KG1 (cell line): Measurements from ENCODE around the gene CRIM1.

Experiments
- DNase-seq: peaks from one replicate; lab custom pipeline; 2025; lab: John Stamatoyannopoulos, UW

Gene CRIM1

GRCh38 chr2:36371928-36372391 is 16.4 kb downstream of the CRIM1 start:
- DNase-seq, result no peak

- DNase-seq, result no peak
These were observed 17.8 kb downstream of the CRIM1 start for GRCh38 chr2:36373149-36373926.

DNA sequence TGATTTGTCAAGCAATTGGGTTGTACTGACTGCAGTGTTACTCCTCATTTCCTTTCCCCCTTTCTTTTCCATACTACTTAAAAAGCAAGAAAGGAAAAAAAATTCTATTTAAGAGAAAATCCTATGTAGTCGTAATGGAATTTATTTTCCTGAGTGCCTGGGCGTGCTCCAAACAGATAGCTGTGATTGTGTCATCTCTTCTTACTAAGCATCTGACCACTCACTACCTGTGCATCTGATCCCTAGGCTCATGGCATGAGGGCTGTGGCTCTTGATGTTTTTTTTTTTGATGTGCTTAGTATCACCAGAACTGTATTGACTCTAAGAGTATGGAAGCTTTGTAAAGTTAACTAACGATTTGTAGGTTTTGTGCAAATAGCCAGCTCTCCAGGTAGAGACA is 19.0 kb downstream of the CRIM1 start:
- DNase-seq, result no peak

GRCh38 chr2:36376319-36376765 is 20.8 kb downstream of the CRIM1 start:
- DNase-seq, result no peak

DNA sequence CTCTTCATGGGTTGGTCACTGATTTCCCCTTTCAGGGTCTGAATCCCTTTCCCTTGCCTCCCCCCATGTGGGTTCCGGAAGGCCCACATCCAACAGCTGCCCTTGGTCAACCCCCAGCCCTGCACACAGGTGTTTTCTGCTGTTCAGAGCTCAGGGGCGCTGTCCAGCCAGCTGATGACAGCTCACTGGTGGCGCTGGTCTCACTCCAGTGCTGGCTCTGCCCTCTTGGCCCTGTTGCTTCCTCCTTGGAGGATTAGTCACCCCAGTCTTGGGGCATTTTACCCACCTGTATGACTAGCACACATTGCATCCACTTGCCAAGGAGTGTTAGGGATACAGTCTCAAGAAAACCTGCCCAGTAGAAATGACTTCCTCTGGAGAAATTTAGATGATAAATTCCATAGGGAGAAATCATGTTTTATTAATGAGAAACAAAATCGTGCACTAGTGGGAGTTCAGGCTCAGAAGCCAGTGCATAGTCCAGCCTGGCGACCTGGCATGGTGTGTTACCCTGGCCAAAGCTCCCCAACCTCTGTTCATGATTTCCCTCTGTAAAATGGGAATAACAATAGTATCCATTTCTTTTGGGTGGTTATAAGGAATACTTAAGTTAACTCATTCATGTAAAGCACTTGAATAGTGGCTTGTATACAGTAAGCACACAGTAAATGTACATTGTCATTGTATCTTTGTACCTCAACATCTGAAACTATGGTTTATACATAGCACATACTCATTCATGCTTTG is 21.6 kb downstream of the CRIM1 start:
- no peak for DNase-seq

- no peak for DNase-seq
These were observed 24.3 kb downstream of the CRIM1 start for GRCh38 chr2:36379710-36380448.

DNA sequence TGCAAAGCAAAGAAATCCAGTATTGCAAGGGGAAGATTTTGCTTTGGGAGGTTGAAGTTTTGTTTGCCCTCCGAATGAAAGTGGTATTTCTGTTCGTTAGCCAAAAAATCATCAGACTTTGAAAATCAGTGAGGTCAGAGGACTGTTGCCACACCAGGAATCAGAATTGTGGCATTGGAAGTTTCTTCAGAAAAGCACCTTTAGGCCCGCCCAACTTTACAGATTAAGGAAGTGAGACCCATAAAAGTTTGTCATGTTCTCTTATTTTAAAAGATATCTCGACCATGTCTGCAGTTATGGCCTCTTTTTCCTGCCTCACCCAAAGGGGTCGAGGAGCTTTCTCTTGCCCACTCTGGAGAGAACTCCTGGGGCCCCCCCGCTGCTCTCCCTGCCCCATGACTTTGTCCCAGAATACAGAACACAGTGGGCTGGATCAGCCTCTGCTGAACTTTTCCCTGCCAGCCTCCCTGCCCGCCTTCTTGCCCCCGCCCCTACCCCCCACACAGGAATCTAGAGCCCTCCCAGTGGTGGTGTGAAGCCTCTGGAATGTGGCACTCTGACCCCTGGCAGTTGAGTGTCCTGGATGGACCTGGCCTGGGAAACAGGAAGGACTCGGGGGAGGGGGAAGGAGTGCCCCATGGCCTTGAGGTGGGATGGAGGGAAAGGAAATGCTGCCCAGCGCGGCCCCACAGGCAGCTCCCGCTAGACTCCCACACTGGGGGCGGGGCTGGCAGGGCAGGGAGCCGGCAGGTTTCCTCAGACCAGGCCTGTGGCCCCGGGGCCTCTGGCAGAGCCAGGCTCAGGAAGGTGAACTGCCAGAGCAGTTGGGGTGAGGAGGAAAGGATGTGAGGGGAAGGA is 25.3 kb downstream of the CRIM1 start:
- DNase-seq, result no peak

DNA sequence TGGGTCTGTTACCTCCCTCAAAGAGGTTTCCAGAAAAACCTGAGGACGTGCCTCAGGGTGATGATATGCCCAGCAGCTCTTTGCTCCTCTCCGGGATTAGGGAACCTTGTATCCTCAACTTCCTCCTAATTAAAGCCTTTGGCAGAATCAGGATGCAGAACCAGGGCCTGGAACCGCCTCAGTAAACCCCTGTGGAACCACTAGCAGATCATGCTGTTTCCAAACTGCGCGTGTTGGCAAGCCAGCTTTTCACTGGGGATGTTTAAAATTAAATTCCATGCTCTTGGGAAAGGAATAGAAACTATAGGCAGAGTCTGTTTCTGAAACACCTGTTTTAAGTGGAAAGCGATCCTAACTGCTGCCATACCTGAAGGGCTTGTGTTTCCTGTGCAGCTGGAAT is 26.4 kb downstream of the CRIM1 start:
- no peak for DNase-seq

- no peak for DNase-seq
These were observed 26.9 kb downstream of the CRIM1 start for GRCh38 chr2:36382472-36382871.

DNA sequence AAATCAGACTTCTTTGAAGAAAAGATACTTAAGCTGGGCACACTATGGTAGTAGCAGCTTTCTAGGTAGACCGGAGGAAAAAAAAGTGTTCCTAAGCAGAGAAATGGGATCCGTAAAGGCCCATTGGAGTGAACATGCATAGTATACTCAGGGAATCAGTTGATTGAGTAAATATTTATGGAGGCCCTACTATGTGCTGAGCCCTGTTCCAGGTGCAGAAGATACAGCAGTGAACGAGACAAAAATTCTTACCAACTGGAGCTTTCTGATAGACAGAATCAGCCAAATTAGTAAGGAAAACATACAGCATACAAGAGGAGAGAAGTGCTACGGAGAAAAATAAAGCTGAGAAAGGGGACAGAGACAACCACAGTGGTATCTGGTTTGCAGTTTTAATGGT is 28.1 kb downstream of the CRIM1 start:
- DNase-seq, result no peak

DNA sequence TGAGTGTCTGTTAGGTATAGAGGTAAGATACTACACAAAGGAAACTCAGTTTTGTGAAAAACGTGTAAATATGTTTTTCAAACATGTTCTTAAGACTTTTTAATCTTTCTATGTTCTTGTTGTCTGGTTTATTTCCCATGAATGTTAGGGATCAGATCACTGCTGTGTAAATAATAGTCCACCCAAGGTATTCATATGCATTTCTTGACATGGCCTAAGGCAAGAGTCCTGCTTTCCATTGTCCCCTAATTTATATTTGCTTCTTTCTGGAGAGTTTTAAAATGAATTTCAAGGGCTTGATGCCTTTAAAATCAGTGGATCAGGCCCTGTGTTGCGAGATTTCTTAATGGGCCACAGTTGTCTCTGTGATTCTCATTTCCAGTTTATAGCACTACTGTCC is 28.9 kb downstream of the CRIM1 start:
- DNase-seq, result no peak

DNA sequence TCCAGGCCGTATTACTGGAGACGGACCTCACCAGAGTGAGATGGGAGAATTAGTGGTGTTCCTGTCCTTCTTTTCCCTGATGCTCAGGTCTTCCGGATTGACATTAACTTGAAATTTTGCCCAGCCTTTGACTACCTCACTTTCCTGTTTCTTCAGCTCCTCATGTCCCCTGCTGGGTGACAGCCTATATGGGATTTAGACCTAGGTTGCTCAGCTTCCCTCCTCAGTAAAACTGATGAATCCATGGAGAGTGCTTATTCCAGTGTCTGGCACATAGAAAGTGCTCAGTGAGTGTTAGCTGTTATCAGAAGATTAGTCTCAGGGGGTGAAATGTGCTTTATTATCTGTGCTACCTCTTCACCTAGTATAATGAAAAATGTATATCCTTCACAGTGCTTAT is 30.0 kb downstream of the CRIM1 start:
- no peak for DNase-seq

DNA sequence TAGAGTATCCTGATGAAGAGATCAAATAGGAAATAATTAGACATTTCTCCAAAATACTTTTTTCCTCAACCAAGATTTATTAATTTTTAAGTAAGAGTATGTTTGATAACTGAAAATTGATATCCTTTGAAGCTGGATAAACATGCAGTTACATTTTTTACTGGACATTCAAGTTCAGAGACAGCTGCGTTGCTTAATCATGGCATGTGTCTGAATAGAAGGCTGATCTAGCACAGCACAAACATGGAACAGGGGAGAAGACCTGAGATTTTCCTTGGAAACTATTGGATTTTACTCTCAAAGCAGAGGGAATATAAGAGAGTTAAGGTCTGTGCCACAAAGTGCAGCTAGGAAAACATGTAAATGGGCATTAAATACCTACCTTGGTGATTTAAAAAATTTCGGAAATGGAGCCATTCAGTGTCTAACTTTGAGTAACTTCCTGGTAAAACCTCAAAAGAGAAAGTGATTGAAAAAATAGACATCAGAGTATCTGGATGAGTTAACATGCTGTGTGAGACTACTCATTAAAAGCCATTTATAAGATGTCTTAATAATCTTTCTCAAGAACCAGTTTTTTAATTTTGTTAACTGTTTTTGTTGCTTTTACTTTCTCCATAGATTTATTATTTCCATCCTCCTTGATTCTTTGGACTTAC is 31.8 kb downstream of the CRIM1 start:
- no peak for DNase-seq

DNA sequence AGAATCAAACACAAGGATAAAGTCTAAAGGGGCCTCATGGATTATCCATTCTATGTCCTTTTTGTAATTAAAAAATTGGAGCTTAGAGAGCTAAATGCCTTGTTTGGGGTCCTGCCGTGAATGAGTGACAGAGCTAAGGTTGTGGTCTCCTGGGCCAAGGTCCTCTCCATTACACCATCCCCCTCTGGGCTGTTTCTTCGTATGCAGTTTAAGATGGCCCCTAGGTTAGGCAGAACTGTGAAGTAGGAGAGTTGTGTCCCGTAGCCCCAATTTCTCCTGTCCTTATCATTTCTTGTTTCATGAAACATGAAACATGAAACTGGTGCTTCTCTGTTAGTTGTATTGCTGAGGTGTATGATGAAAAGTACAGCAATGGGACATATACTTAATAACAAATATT is 32.9 kb downstream of the CRIM1 start:
- no peak for DNase-seq

- DNase-seq, result no peak
These were observed 33.5 kb downstream of the CRIM1 start for GRCh38 chr2:36389091-36389564.

GRCh38 chr2:36389577-36389976 is 34.0 kb downstream of the CRIM1 start:
- no peak for DNase-seq

DNA sequence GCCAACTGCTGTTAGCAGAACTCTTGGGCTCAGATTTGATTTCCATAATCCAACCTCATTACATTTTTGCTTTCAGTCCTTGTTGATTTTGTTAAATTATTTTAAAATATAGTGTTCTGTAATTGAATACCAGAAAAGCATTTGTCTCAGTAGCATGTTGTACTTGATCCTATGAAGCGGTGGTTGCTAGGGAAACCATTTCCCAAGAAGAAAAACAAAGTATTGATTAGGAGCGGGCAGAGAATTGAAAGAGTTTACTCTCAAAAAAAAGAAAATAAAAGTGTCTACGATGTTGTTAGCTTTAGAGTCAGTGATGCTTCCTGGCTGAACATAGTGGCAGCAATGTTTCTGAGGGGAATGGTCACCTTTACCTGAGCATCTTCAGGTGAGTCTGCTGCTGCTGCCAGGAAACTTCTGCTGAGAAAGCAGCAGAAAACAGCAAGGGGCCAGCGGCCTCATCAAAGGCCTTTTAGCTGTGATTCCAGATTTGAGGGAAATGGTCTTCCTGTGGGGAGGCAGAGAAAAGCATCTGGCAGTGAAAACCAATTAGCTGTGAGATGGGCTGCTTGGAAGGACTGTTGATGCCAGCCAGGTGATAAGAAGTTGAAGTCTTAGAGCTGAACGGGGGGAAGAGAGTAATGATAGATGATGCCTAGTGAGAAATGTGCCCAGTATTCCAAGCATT is 37.1 kb downstream of the CRIM1 start:
- DNase-seq, result no peak

- no peak for DNase-seq
These were observed 38.2 kb downstream of the CRIM1 start for GRCh38 chr2:36393738-36394256.

DNA sequence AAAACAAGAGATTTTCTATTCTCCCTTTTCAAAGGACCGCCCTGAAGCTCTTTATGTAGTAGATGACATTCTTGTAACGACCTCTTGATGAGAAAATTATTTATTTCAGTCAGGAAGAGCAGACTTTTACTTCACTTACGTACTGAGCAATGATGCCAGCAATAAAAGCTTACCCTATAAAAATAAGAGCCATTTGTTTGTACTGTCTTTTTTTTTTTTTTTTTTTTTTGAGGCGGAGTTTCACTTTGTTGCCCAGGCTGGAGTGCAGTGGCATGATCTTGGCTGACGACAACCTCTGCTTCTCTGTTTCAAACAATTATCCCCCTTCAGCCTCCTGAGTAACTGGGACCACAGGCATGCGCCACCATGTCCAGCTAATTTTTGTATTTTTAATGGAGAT is 39.2 kb downstream of the CRIM1 start:
- no peak for DNase-seq

GRCh38 chr2:36395866-36396265 is 40.3 kb downstream of the CRIM1 start:
- no peak for DNase-seq
